COR-L47 (cell line): ENCODE measurements around the gene BAMBI.
A peak's percentile ranks its signal among the peaks of the same experiment; 100 is the strongest.

Source experiments
- DNase-seq: peaks from one replicate; lab custom pipeline; 2025; lab: John Stamatoyannopoulos, UW

Gene BAMBI

DNA sequence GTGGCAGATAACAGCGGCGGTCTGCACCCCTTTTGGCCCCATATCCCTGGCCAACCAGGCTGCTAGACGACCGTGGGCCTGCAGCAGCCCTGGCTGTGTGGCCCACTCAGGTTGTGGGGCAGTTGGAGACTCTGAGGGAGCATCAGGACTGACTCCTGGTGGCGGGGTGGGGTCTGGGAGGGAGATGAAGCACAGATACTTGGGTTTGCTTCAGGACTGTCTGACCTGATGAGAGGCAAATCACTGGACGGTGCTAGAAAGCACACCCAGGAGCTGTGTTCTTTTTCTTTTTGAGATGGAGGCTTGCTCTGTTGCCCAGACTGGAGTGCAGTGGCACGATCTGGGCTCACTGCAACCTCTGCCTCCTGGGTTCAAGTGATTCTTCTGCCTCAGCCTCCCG lies 28.2 kb downstream of the BAMBI start:
- DNase-seq, result no peak

DNA sequence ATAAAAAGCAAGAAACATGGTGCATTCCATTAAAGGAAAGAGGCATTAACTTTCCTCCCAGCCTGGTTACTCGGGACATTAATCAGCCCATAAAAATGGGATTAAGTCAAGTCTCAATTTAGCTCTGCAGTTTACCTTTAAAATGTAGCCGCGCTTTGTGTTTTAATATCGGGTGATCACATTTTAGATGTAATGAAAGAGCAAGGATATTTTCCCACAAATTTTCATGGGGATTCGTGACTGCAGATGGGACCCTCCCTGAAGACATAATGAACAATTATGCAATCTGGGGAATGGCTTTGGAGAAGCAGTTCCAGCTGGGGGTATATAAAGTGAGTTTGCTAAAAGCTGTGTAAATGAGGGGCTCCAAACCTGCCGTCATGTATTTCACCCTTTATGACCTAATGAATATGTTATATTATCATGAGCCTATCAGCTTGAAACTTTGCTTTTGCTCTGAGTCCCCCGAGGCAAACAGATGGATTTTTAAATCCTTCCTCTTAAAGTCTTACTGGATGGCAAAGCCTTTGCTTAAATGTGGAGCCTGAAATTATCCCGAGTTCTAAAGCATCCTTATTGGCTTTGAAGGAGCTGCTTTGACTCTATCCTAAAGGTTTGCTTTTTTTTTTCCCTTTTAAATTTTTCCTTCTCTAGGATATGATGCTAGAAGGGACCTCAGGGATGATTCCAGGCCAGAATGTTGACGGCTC lies 31.8 kb downstream of the BAMBI start:
- DNase-seq, result no peak

DNA sequence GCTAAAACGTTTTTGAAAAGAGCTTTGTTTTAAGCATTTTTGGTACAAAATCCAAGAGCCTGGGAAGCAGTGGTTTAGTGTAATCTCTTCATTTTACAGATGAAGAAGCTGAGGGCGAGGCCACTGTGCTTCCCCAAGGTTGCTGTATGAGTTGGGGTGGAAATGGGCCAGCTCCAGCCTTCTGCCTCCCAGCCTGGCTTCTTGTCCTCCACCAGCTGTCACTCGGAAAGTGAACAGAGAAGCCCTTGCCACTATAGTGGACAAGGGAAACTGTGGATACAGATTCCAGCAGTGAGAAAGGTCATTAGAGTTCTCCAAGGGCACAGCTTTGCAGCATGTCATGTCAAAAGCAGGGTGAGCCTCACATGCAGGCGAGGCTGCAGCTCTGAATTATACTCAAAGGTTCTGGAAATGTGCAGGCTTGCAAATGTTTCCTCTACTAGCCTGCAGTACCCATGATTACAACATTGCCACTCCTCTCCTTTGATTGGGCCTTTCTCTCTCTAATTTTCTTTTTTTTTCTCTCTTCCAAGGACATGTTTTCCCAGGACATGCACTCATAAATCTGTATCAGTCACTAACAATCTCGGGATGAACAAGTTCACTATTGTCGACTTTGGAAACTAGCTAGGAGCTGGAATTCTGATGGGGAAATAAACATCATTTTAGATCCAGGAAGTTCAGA lies 33.0 kb downstream of the BAMBI start:
- no peak for DNase-seq

DNA sequence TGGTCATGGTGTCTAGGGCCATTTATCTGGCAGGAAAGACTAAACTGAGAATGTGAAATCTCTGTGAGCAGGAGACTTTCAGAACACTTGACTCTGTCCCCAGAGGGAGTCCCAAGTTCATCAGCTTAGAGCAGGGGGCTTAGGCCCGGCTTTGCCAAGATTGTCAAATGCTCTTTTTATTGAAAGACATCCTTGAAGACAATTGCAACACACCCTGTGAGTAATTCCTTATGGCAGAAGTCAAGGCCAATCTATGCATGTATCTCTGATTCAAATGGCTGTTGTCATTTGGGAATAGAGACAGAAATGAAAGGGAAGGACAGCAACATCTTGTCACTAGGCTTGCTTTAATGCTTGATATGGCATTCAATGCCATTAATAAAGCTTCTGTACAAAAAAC lies 33.7 kb downstream of the BAMBI start:
- DNase-seq, result no peak

- DNase-seq, result no peak
Observed at GRCh38 chr10:28711776-28712175, 34.5 kb downstream of the BAMBI start.

GRCh38 chr10:28713626-28714352 lies 36.5 kb downstream of the BAMBI start:
- no peak for DNase-seq

GRCh38 chr10:28714401-28715053 lies 37.2 kb downstream of the BAMBI start:
- no peak for DNase-seq

DNA sequence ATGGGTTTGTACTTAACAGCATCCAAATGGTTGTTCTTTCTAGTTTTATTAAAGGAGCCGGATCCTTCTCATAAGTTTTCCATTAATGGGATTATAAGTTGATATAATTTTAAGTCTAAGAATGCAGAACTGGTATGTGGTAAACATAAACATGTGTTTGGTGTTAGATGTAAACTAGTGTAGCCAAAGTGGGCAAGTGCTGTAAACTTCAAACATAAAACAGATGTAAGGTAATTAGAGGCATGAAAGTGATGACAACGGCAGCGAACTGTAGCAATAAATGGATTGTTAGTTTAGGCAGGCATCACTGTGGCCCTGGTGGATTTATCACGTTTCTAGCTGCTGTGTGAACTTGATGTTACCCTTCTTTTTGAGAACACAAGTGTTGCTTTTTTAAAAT lies 37.9 kb downstream of the BAMBI start:
- DNase-seq, result no peak

GRCh38 chr10:28715757-28716156 lies 38.4 kb downstream of the BAMBI start:
- no peak for DNase-seq

- DNase-seq, result no peak
Observed at GRCh38 chr10:28716748-28717147, 39.4 kb downstream of the BAMBI start.

DNA sequence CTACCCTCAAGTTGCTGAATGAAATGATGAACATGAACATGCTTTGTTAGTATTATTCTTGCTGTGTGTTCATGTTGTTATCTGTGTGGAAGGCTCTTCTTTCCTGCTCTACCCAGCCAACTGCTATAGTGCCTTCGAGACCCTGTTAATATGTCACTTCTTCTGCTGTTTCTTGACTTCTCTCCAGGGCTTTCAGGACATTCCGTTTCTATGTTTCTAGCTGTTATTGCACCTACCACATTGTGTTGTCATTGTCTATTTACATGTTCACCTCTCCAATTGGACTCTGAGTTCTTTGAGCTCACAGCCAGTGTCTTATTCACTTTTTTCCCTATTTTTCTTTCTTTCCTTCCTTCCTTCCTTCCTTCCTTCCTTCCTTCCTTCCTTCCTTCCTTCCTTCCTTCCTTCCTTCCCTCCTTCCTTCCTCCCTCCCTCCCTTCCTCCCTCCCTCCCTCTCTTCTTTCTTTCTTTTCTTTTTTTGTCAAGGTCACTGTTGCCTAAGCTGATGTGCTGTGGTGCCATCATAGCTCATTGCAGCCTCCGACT lies 40.4 kb downstream of the BAMBI start:
- no peak for DNase-seq

DNA sequence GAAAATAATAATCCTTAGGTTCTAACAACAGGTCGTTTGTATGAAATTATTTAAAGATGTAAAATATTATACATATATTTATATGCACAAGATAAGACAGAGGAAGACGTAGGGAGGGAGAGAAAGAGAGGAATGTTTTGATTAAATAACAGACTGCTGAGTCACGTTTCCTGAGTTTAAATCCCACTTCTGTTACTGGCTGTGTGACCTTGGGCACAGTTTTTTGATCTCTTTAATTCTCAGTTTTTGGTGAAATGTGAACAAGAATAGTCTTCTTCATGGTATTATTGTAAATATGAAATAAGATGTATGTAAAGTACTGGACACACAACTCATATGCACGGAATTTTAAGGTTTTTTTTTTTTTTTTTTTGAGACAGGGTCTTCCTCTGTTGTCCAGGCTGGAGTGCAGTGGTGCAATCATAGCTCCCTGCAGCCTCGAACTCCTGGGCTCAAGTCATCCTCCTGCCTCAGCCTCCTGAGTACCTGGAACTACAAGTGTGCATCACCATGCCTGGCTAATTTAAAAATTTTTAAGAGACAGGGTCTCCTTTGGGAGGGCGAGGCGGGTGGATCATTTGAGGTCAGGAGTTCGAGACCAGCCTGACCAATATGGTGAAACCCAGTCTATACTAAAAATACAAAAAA lies 42.6 kb downstream of the BAMBI start:
- no peak for DNase-seq

DNA sequence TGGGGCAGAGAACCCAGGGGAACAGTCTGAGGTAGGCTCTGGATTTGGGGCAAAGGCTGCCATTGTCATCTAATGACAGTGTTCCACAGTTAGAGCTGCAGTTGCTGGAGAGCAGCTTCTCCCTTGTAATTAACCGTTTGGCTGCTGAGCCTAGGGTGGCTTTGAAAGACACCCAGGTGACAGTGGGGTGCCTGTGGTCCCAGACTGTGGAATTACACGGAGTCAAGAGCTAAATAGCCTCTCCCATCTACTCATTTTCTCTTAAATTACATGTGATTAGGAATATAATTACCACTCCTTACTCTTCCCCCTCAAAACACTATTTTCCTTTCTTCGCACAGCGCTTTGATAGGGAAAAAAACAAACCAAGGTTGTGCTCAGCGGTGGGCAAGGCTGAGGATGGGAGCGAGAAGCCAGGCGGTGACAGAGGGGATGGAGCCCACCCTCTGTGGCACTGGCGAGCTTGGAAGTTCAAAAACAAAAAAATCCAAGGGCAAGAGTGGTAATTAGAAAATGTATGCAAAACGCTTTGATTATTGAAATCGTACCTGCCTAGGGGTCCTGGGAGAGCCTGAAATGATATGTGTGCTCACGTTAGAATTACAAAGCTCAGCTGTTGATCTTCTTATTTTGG lies 44.1 kb downstream of the BAMBI start:
- peak; percentile 46 for DNase-seq

GRCh38 chr10:28722065-28722803 lies 44.9 kb downstream of the BAMBI start:
- DNase-seq, result peak; percentile 57

DNA sequence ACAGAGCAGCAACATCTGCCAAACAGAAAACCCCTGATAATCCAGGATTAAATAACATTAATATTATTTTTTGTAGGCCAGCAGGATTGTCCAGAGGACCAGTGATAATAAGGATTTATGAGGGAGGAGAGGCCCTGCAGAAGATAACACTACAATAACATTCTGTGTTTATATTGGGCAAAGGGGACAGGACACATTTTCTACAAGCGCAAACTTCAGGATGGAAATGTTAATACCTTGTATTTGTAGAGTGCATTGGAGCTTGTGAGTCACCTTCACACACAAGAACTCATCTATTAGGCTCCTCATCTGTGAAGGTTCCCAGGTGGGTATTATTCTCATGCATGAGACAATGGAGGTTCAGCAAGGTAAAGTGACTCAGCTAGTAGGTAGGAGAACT lies 51.0 kb downstream of the BAMBI start:
- DNase-seq, result no peak

DNA sequence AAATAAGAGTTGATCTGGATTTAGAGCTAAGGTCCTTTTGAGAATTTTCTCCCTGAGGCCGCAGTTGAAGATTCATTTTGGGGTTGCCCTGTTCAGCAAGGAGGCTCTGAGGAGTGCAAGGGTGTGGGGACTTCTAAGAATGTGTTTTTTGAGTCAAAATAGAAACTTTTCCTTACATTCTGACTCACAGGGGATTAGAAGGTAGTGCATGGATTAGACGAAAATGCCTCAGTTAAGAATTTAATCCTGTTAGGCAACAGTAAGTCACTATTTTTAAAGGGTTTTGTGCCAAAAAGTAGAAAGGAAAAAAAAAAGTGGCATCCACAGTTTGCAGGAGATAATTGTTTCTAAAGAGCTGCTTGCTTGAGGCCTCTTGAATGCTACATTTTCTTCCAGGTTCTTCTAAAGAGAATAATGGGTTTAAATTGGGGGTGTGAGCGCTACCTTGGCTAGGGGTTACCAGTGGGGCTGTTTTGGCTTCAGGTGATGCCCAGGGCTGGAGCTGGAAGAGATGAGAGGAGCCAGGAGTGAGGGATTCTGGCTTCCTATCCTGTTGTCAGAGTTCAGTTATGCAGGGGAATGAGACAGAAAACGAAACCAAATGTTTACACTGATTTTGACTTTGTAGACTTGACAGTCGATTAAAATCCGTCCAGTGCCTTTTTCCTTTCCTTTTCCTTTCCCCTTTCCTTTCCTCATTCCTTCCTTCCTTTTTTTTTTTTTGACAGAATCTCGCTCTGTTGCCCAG lies 52.9 kb downstream of the BAMBI start:
- no peak for DNase-seq

DNA sequence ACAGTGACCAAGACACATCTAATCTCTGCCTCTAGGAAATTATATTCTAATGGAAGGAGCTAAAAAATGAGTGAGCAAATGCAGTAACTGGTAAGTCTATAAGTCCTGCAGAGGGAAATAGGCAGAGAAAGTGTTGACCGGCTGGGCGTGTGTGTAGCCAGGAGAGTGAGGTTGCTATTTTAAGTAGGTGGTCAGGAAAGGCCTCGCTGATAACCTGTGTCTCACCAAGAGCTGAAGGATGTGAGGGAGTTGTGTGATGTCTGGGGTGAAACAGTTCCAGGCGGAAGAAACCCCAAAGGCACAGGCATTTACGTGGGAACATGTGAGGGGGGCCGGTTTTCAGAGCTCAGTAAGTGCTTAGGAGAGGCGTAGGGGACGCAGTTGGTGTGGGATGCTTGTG lies 54.8 kb downstream of the BAMBI start:
- DNase-seq, result no peak
